ENCODE measurements around the gene PHLDB2.

Gene PHLDB2

GRCh38 chr3:111885578-111885977 lies 26.5 kb downstream of the PHLDB2 start:
- DNase-seq, result no peak

GRCh38 chr3:111890051-111890580 lies 31.1 kb downstream of the PHLDB2 start:
- no peak for DNase-seq

- DNase-seq, result no peak
Measured at GRCh38 chr3:111892070-111892469, 33.0 kb downstream of the PHLDB2 start.

GRCh38 chr3:111895071-111895470 lies 36.0 kb downstream of the PHLDB2 start:
- DNase-seq, result no peak

- no peak for DNase-seq
Measured at GRCh38 chr3:111899966-111900365, 40.9 kb downstream of the PHLDB2 start.

- no peak for DNase-seq
Measured at GRCh38 chr3:111901637-111902036, 42.6 kb downstream of the PHLDB2 start.

DNA sequence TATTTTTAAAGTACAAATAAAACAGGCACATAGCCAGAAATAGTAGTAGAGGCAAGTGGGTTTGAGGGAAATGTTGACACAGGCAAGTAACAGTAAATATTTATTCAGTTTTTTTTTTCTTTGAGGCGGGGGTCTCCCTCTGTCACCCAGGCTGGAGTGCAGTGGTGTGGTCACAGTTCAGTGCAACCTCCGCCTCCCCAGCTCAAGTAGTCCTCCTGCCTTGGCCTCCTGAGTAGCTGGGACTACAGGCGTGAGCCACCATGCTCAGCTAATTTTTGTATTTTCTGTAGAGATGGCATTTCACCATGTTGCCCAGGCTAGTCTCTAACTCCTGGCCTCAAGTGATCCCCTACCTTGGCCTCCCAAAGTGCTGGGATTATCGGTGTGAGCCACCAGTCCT lies 43.5 kb downstream of the PHLDB2 start:
- no peak for DNase-seq

DNA sequence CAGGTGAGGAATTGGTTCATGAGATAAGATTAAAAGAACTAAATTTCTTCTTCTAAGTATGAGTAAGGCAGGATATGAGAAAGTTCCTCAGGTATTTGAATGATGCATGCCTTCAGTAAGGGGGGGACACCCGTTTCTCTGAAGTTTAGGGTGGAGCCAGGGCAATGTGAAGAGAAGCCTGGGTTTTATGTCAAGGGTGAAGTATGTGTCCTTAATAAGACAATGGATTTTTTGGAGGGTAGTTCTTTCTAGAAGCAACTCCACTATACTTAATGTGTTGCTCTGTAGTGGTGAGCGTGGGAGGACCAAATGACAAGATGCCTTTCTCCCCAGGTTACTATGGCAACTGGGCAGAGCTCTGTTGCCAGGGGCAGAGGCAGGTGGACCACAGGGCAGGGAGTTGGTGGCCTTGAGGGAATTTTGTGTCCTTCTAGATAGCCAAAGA lies 44.0 kb downstream of the PHLDB2 start:
- no peak for DNase-seq

GRCh38 chr3:111904376-111905241 lies 45.5 kb downstream of the PHLDB2 start:
- no peak for DNase-seq

DNA sequence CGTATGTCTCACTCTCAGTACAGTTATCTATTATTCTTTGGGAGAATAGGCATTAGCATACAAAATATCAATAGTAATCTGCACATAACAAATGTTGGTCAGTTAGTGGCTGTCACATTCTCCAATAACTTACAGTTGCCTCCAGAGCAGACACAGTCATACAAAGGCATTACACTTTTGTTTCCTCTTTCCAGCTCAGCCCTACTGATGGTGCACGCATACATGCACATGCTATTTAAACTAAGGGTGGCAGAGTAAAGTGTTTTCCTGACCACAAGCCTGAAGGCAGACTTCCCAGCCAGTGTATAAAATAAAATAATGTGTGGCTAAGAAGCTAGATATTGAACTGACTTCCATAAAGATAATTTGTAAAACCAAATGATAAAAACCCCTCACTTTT lies 47.6 kb downstream of the PHLDB2 start:
- DNase-seq, result no peak

- DNase-seq, result no peak
Measured at GRCh38 chr3:111907151-111907550, 48.1 kb downstream of the PHLDB2 start.

DNA sequence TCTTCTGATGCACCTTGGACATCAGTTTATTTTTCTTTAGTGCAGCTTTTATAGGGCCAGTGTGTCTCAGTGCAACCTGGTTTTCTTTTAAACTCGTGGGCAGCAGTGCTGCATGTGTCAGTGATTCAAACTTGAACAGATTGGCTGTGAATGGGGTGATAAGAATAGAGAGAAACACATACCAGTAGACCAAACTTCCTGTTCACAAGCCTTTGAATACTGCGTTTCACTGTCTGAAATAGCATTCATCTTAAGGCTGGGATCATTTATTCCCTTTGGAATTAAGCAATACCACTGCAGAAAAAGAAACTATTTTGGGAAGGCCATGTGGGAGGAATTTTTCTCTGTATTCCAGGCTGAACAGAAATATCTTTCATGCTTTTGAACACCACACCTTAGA lies 51.7 kb downstream of the PHLDB2 start:
- no peak for DNase-seq

DNA sequence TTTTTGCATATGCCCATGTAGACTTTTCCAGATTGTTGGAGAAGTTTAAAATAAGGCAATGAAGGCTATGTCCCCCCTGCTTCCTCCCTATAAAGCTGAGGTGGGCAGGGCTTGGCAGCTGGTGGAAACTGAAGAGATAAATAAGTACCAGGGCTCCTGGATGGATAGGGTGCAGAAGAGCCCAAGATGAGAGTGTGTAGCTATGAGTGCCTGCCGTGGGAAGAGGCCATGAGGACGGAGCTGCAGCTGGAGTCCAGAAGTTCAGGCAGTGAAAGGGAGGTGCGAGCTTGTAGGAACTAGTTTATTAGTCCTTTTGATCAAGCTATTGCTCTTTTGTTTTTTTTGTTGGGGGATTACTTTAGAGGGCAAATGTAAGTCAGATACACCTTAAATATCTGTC lies 52.4 kb downstream of the PHLDB2 start:
- DNase-seq, result no peak

DNA sequence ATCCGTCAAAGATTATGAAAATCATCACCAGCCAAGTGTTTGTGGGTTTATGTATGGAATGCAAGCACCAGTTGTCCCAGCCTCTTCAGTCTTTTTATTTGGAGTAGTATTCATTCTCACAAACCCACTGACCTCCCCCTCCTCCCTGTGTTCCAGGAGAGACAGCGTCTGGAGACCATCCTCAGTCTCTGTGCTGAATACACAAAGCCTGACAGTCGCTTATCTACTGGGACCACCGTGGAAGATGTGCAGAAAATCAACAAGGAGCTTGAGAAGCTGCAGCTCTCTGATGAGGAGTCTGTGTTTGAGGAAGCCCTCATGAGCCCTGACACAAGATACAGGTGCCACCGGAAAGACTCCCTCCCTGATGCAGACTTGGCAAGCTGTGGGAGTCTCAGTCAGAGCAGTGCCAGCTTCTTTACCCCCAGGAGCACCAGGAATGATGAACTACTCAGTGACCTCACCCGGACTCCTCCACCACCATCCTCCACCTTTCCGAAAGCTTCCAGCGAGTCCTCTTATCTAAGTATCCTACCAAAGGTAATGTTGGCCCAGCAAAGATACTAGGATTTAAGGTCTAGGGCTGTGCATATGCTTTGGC lies 54.2 kb downstream of the PHLDB2 start:
- no peak for DNase-seq

DNA sequence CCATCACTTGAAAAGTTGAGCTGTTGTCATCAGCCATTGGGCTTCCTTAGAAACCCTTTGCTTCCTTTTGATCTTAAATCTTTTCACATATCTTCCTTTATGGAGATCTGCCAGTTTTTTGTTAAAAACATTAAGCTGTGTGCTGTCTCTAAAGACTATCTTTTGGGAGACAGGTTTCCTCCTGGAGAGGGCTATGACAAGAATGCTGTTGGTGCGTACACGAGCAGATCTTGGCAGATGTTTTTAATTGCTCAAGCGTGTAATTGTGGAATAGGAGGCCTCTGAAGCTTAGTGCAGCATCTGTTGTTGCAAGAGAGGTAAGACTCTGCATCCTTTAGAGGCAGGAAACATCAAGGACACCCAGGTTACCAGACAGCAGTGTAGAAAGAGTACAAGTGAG lies 56.8 kb downstream of the PHLDB2 start:
- no peak for DNase-seq

DNA sequence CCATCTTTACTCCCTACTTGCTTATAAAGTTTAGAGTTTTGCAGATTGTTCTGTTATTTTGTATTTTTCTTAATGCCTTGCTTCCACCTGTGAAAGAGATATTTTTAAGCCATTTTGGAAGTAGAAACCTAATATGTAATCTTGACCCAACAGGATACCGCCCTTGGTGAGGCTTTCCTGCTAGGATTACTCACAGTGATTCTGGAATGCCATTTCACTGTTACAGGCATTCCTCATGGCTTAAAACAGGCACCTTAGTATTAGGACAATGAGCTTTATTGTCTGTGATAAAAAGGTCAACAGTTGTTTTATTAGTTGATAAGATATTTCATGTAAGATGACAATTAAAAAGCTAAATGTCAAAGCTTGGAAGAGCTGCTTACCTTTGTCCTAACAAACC lies 58.2 kb downstream of the PHLDB2 start:
- no peak for DNase-seq

GRCh38 chr3:111919370-111920065 lies 60.5 kb downstream of the PHLDB2 start:
- no peak for DNase-seq

- DNase-seq, result no peak
Measured at GRCh38 chr3:111921181-111921580, 62.1 kb downstream of the PHLDB2 start.

GRCh38 chr3:111923095-111923771 lies 64.2 kb downstream of the PHLDB2 start:
- DNase-seq, result no peak

- DNase-seq, result no peak
Measured at GRCh38 chr3:111923806-111924205, 64.7 kb downstream of the PHLDB2 start.

DNA sequence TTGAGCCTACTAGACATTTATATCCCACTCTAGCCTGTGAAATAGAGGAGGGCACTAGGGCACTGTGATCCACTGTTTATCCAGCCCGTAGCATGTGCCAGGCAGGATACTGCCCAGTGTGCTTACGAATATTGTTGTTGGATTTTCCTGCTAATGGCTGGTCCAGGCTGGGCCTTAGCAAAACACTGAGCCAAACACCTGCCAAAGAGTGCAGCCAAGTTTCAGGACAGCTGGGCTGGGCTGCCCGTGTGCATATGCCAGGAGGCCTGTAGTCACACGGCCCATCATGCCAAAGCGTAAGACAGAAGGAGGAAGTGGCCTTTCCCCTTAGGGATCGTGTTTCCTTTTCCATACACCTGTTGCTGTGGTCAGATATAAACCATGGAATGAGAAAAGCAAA lies 65.2 kb downstream of the PHLDB2 start:
- DNase-seq, result no peak

DNA sequence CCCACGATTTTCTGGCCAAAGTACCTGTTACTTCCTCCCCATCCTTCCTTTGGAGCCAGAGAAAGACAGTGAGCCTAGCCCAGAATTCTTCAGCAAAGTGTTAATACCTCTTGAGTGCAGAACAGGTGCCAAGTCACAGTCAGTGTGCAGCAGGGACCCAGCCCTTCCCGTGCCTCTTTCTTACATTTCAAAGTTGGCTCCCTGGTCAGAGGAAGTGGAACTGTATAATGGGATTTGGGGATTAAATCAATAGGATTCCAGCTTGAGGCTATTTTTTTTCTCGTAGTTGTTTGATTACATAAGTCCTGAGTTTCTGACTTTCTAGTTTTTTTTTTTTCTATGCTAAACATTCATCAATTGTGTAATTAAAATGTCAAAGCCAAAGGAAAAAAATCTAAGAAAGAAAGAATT lies 67.2 kb downstream of the PHLDB2 start:
- no peak for DNase-seq

- no peak for DNase-seq
Measured at GRCh38 chr3:111928613-111929012, 69.5 kb downstream of the PHLDB2 start.

Data from NCI-H187 treated with DMSO at 0.1 percent for 48 hours (cell line).